ENCODE results near the gene PPP1R9A. TPM values are rescaled to one million over a fixed set of nuclear protein-coding genes. Genes with fewer than 3 reads are reported as not detected.
A peak's percentile ranks its signal among the peaks of the same experiment; 100 is the strongest.

PPP1R9A gene
- total RNA-seq, 2 donors from 2014 or later: 17.7 to 20.2 TPM

GRCh38 chr7:95245828-95246500, 338.6 kb downstream of the PPP1R9A start:
- no peak for TF ChIP-seq CTCF (IDR thresholded peaks at IDR 0.05)
- intact Hi-C loops (cut with DNase I): loop anchor here (10.0 kb wide), 1 partner anchor 801 kb away; no protein-coding TSS in a partner anchor
- Histone ChIP-seq H3K36me3 (no peaks in the 10 kb centered on the region), H3K4me1 (no peaks in the 10 kb centered on the region), H3K27me3 (no peaks in the 10 kb centered on the region), H3K27ac (no peak overlapping the region), H3K9me3 (no peaks in the 10 kb centered on the region), H3K9ac (ENCODE audit: low read depth in 2 of 2, low read length in 2 of 2) (no peak overlapping the region), H3K4me3 (no peak overlapping the region)
- DNase-seq: no peak

- peak; percentile 77 for TF ChIP-seq CTCF (IDR thresholded peaks at IDR 0.05)
- peak; percentile 76 for DNase-seq
- Histone ChIP-seq H3K27ac (no peak overlapping the region), H3K4me1 (no peaks in the 10 kb centered on the region), H3K27me3 (no peaks in the 10 kb centered on the region), H3K36me3 (no peaks in the 10 kb centered on the region), H3K9me3 (no peaks in the 10 kb centered on the region), H3K4me3 (no peak overlapping the region), H3K9ac (ENCODE audit: low read depth in 2 of 2, low read length in 2 of 2) (no peak overlapping the region)
- intact Hi-C loops (cut with DNase I): loop anchor here (10.0 kb wide), 1 partner anchor 802 kb away; no protein-coding TSS in a partner anchor
Observed at GRCh38 chr7:95246831-95247370, 339.5 kb downstream of the PPP1R9A start.

GRCh38 chr7:95250571-95250970, 343.2 kb downstream of the PPP1R9A start:
- H3K4me3 ChIP-seq: no peak overlapping the region
- no peaks in the 10 kb centered on the region for H3K9me3 ChIP-seq
- no peak for DNase-seq
- H3K36me3 ChIP-seq: no peaks in the 10 kb centered on the region
- H3K27ac ChIP-seq: no peak overlapping the region
- no peak overlapping the region for H3K9ac ChIP-seq (ENCODE audit: low read depth in 2 of 2, low read length in 2 of 2)
- TF ChIP-seq CTCF (IDR thresholded peaks at IDR 0.05): no peak
- intact Hi-C loops (cut with DNase I): no loop called here
- H3K27me3 ChIP-seq: no peaks in the 10 kb centered on the region
- H3K4me1 ChIP-seq: no peaks in the 10 kb centered on the region

- H3K27me3 ChIP-seq: no peaks in the 10 kb centered on the region
- no peak overlapping the region for H3K4me3 ChIP-seq
- H3K4me1 ChIP-seq: no peaks in the 10 kb centered on the region
- no peak overlapping the region for H3K9ac ChIP-seq (ENCODE audit: low read depth in 2 of 2, low read length in 2 of 2)
- no peak overlapping the region for H3K27ac ChIP-seq
- no peaks in the 10 kb centered on the region for H3K9me3 ChIP-seq
- H3K36me3 ChIP-seq: no peaks in the 10 kb centered on the region
- TF ChIP-seq CTCF (IDR thresholded peaks at IDR 0.05): no peak
- DNase-seq: no peak
- intact Hi-C loops (cut with DNase I): no loop called here
Observed at GRCh38 chr7:95251966-95252365, 344.6 kb downstream of the PPP1R9A start.

GRCh38 chr7:95253986-95254385, 346.6 kb downstream of the PPP1R9A start:
- TF ChIP-seq CTCF (IDR thresholded peaks at IDR 0.05): no peak
- H3K27ac ChIP-seq: no peak overlapping the region
- no peak for DNase-seq
- no peaks in the 10 kb centered on the region for H3K4me1 ChIP-seq
- no peak overlapping the region for H3K4me3 ChIP-seq
- H3K27me3 ChIP-seq: no peaks in the 10 kb centered on the region
- H3K9ac ChIP-seq (ENCODE audit: low read depth in 2 of 2, low read length in 2 of 2): no peak overlapping the region
- H3K36me3 ChIP-seq: no peaks in the 10 kb centered on the region
- H3K9me3 ChIP-seq: no peaks in the 10 kb centered on the region
- intact Hi-C loops (cut with DNase I): no loop called here

Measured in colonic mucosa (tissue), 4 donors.